Muscle layer of colon (tissue), 2 donors: ENCODE data around the gene EBP.

Source experiments
- H3K27ac ChIP-seq: one replicate; pipeline ENCODE4 v1.7.0; 2013; ENCODE audit warnings: low read depth, mild to moderate bottlenecking, low read length, moderate library complexity
- H3K27me3 ChIP-seq, 2 donors: one replicate each; pipeline ENCODE4 v1.7.0; 2013; ENCODE audit warnings: low read length in 2 of 2, mild to moderate bottlenecking in 2 of 2; ENCODE audit not compliant: insufficient read depth in 2 of 2, control insufficient read depth in 1 of 2
- H3K36me3 ChIP-seq: one replicate; pipeline ENCODE4 v1.7.0; 2013; ENCODE audit warnings: mild to moderate bottlenecking, low read length; ENCODE audit not compliant: insufficient read depth
- H3K4me1 ChIP-seq: one replicate; pipeline ENCODE4 v1.7.0; 2013; ENCODE audit warnings: mild to moderate bottlenecking, low read length; ENCODE audit not compliant: insufficient read depth
- H3K4me3 ChIP-seq, 2 donors: one replicate each; pipeline ENCODE4 v1.7.0; 2013; ENCODE audit warnings: low read length in 2 of 2, low read depth in 1 of 2, mild to moderate bottlenecking in 1 of 2, moderate library complexity in 1 of 2
- H3K9ac ChIP-seq: one replicate; pipeline ENCODE4 v1.7.0; 2013; ENCODE audit warnings: low read length
- H3K9me3 ChIP-seq: one replicate; pipeline ENCODE4 v1.7.0; 2013; ENCODE audit warnings: mild to moderate bottlenecking, low read length
- donor health status: abdominal sarcoma.
- donor health status: Adenocarcinoma of cecum.

The EBP gene

DNA sequence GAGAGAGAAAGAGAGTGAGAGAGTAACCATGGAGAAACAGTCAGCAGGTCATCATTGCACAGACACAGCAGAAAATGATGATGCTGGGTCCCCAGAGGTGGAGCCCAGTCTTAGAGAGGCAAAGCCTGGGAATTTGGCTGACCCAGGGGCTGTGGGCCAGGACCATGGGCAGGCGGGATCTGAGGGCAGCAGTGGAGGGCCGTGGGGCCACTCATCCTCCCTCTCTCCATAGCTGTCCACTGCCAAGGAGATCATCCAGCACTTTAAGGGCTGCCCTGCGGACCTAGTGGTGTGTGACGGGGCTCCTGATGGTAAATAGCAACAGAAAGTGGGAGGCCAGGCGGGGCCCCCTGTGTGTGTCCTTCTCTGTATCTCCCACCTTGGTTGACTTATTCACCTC lies 42.8 kb upstream of the EBP start:
- Histone ChIP-seq H3K4me3 (no peak overlapping the region), H3K4me1 (no peaks in the 10 kb centered on the region), H3K9ac (no peak overlapping the region), H3K27me3 (peaks cover 0 to 4% of the 10 kb centered on the region in 2 donors), H3K27ac (no peak overlapping the region), H3K36me3 (peaks cover 6% of the 10 kb centered on the region), H3K9me3 (no peaks in the 10 kb centered on the region)

DNA sequence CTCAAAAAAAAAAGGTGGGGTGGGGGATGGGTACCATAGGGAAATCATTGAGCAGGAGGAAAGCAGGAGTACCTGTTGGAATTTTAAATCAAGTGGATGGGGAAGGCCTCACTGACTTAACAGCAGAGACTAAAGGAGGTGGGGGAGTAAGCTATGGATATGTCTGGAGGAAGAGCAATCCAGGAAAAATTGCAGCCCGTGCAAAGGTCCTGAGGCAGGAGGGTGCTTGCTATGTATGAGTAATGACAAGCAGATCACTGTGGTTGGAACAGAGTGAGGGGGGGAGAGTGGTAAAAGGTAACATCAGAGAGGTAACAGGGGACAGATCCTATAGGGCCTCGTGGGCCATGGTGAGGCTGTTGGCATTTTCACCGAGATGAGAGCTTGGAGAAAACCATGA lies 41.5 kb upstream of the EBP start:
- peaks cover 0 to 4% of the 10 kb centered on the region in 2 donors for H3K27me3 ChIP-seq
- no peaks in the 10 kb centered on the region for H3K4me1 ChIP-seq
- H3K9ac ChIP-seq: no peak overlapping the region
- H3K4me3 ChIP-seq: no peak overlapping the region
- H3K9me3 ChIP-seq: no peaks in the 10 kb centered on the region
- H3K27ac ChIP-seq: no peak overlapping the region
- peaks cover 6% of the 10 kb centered on the region for H3K36me3 ChIP-seq

DNA sequence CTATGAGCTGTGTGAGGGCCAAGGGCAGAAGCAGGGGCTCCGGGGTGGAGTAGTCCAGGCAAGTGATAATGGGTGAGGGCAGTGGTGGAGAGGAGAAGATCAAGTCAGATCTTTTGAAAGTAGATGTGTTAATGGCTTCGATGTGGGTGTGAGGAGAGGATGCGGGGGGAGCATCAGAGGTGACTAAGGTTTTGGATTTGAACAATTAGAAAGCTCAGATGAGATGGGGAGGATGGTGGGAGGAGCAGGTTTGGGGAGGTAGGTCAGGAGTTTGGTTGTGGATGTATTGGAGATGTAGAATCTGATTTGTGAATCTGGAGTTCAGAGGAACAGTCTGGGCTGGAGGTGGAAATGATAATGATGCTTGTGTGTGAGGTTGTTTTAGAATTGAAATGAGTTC lies 41.0 kb upstream of the EBP start:
- no peaks in the 10 kb centered on the region for H3K4me1 ChIP-seq
- H3K36me3 ChIP-seq: peaks cover 6% of the 10 kb centered on the region
- H3K4me3 ChIP-seq: no peak overlapping the region
- H3K27ac ChIP-seq: no peak overlapping the region
- peaks cover 0 to 4% of the 10 kb centered on the region in 2 donors for H3K27me3 ChIP-seq
- no peaks in the 10 kb centered on the region for H3K9me3 ChIP-seq
- no peak overlapping the region for H3K9ac ChIP-seq

DNA sequence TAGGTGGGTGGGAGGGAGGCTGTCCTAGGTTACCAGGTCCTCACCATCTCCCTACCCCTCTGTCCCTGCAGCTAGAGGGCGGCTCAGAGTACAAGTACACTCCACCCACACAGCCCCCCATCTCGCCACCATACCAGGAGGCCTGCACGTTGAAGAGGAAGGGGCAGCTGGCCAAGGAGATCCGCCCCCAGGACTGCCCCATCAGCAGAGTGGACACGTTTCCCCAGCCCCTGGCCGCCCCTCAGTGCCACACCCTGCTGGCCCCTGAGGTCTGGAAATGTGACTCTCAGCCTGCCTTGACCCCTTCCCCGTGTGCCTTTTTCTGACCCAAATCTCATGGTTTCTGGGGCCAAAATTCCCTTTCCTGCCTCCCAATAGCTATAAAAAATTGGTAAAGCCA lies 39.1 kb upstream of the EBP start:
- H3K36me3 ChIP-seq: peaks cover 6% of the 10 kb centered on the region

DNA sequence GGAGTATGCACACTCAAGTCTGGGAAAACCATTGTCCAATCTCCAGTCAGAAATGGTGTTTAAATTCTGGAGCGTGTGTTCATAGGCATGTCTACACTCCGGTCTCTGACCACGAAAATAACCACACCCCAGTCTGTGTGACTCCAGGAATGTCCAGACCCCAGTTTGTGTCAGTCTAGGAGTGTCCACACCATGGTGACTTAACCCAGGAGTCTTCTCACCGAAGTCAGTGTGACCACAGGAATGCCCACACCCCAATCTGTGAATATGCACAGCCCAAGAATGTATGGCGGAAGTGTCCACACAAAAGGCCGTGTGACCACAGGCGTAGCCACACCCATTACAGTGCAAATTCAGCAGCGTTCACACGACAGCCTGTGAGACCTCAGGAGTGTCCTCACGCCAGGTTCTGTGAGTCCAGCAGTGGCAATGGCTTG lies 34.2 kb upstream of the EBP start:
- no peak overlapping the region for H3K4me3 ChIP-seq
- H3K36me3 ChIP-seq: no peaks in the 10 kb centered on the region
- no peaks in the 10 kb centered on the region for H3K4me1 ChIP-seq
- H3K27me3 ChIP-seq: peaks cover 0 to 1% of the 10 kb centered on the region in 2 donors
- no peaks in the 10 kb centered on the region for H3K9me3 ChIP-seq
- no peak overlapping the region for H3K9ac ChIP-seq
- H3K27ac ChIP-seq: no peak overlapping the region

More for the DNA sequence above, 39.1 kb upstream of the EBP start:
- peaks cover 0 to 4% of the 10 kb centered on the region in 2 donors for H3K27me3 ChIP-seq
- no peak overlapping the region for H3K9ac ChIP-seq
- no peaks in the 10 kb centered on the region for H3K9me3 ChIP-seq
- no peaks in the 10 kb centered on the region for H3K4me1 ChIP-seq
- H3K4me3 ChIP-seq: no peak overlapping the region
- no peak overlapping the region for H3K27ac ChIP-seq

DNA sequence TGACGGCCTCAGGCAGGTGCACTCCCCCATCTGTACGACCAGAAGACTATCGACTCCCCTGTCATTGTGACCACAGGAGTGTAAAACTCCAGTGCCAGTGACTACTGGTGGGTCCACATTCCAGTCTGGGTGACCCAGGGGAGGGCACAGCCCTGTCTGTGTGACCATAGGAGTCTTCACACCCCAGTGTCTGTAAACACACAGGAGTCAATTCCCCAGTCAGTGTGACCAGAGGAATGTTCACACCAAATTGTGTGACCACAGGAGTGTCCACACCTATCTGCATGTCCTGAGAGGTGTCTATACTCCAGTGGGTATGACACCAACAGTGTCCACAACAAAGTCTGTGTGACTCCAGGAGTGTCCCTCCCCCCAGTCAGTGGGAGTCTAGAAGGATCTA lies 33.6 kb upstream of the EBP start:
- H3K4me3 ChIP-seq: no peak overlapping the region
- no peak overlapping the region for H3K9ac ChIP-seq
- H3K9me3 ChIP-seq: no peaks in the 10 kb centered on the region
- no peaks in the 10 kb centered on the region for H3K36me3 ChIP-seq
- no peak overlapping the region for H3K27ac ChIP-seq
- no peaks in the 10 kb centered on the region for H3K4me1 ChIP-seq
- no peaks in the 10 kb centered on the region for H3K27me3 ChIP-seq

DNA sequence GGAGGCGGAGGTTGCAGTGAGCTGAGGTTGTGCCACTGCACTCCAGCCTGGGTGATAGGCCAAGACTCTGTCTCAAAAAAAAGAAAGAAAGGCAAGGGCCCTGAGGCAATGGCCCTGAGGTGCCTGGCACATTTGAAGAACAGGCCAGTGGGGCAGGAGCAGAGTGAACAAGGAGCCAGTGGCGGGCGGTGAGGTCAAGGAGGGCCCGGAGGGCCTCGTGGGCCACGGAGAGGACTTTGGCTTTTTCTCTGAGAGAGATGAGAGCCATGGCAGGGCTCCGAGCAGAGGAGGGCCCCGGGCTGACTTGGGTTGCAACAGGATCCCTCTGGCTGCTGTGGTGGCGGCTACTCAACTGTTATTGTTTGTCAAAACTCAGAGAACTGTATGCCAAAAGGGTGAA lies 32.3 kb upstream of the EBP start:
- no peak overlapping the region for H3K27ac ChIP-seq

DNA sequence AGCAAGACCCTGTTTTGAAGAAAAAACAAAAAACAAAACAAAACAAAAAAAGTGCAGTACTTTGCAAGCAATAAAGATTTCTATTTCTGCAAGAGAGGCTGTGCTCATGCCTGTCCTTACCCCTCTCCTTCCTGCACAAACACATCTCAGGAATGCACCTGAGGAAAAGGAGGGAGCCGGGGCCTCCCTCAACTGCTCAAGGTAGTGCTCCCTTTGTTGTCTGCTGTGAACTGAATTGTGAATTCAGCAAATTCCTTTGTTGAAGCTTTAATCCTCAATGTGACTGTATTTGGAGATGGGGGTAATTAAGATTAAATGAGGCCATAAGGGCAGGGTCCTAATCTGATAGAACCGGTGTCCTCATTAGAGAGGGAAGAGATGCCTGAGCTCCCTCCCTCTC lies 31.7 kb upstream of the EBP start:
- no peaks in the 10 kb centered on the region for H3K9me3 ChIP-seq
- no peak overlapping the region for H3K4me3 ChIP-seq
- no peak overlapping the region for H3K9ac ChIP-seq
- no peaks in the 10 kb centered on the region for H3K4me1 ChIP-seq
- no peaks in the 10 kb centered on the region for H3K36me3 ChIP-seq
- no peak overlapping the region for H3K27ac ChIP-seq
- no peaks in the 10 kb centered on the region for H3K27me3 ChIP-seq

More for the DNA sequence above, 32.3 kb upstream of the EBP start:
- Histone ChIP-seq H3K36me3 (no peaks in the 10 kb centered on the region), H3K4me3 (no peak overlapping the region), H3K4me1 (no peaks in the 10 kb centered on the region), H3K27me3 (no peaks in the 10 kb centered on the region), H3K9me3 (no peaks in the 10 kb centered on the region), H3K9ac (no peak overlapping the region)

DNA sequence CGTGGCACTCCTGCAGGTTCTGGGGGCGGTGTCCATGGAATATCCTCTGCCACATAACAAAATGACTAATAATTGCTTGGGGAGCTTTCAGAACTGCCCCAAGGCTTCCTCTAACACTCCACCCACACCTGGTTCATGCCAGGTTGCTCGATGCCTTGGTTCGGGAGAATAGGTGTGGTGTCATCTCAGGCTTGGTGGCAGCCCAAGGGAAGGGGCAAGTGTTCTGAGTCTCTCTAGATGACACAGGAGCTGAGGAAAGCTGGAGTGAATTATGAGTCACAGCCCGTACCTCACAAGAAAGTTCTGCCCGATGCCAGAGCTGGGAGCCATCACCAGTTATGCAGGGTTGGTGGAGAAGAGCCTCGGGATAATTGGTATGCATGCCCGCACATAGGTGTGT lies 30.9 kb upstream of the EBP start:
- no peaks in the 10 kb centered on the region for H3K4me1 ChIP-seq
- no peaks in the 10 kb centered on the region for H3K36me3 ChIP-seq
- H3K4me3 ChIP-seq: no peak overlapping the region
- H3K27me3 ChIP-seq: no peaks in the 10 kb centered on the region
- no peak overlapping the region for H3K9ac ChIP-seq
- H3K27ac ChIP-seq: no peak overlapping the region
- no peaks in the 10 kb centered on the region for H3K9me3 ChIP-seq

DNA sequence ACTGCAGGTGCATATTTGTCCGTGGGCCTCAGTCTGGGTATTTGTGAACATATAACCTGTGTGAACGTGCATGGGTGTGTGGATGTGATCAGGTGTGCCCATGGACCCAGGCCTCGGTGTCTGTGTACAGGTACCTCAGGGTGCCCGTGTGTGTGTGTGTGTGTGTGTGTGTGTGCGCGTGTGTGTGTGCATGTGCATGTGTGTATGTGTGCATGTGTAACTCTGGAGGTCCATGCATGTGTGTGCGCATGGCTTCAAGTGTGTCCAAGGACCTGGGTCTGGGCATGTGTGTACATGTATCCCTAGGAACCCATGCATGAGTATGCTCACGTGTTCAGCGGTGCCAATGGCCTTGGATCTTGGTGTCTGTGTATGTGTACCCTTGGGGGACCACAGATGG lies 29.8 kb upstream of the EBP start:
- Histone ChIP-seq H3K9me3 (no peaks in the 10 kb centered on the region), H3K4me1 (no peaks in the 10 kb centered on the region), H3K27me3 (peaks cover 0 to 6% of the 10 kb centered on the region in 2 donors), H3K9ac (no peak overlapping the region), H3K36me3 (no peaks in the 10 kb centered on the region), H3K27ac (no peak overlapping the region), H3K4me3 (no peak overlapping the region)

DNA sequence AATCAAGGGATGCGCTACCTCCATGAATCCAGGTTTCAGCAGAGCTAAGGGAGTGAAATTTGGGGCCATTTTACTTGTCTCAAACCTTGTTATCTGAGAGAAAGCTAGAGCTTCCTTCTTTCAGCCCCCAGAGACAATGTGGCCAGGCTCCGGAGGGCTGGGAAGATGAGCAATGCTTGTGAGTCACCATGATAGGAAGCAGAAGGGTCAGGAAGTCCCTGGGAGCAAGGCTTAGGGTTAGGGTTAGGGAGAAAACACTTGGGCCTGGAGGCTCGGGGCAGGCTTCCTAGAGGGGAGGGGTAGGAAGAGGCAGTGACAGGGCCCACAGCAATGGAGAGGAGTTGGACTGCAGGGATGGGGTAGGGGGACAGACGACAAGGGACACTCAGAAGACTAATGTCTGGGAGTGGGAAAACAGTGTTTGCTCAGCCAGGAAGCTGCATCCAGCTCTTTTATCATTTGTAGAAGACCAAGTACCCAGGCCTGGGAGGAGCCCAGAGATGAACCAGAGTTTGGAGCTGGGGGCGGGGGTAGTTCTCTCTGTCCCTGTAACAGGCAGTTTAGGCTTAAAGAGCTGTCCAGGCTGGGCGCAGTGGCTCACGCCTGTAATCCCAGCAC lies 29.2 kb upstream of the EBP start:
- H3K27ac ChIP-seq: no peak overlapping the region

DNA sequence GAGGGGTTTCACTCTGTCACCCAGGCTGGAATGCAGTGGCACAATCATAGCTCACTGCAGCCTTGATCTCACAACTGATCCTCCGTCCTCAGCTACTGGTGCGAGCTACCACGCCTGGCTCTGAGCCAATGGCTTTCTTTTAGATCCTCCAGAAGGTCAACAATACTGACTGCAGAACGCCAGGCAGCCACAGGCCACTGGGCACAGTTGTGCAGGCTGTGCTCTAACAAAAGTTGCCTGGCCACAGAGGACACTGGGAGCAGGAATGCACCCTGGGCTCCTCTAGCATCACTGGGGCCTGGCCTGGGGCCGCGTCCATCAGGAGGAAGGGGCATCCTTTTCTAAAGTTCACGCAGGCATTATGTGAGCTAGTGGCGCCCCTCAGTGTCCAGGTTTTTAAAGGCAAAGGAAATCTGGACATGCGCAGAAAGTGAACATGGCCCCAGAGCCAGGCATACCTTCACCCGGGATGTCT lies 27.7 kb upstream of the EBP start:
- H3K9ac ChIP-seq: no peak overlapping the region
- no peaks in the 10 kb centered on the region for H3K4me1 ChIP-seq
- no peaks in the 10 kb centered on the region for H3K36me3 ChIP-seq
- H3K9me3 ChIP-seq: no peaks in the 10 kb centered on the region
- no peak overlapping the region for H3K27ac ChIP-seq
- no peak overlapping the region for H3K4me3 ChIP-seq
- H3K27me3 ChIP-seq: peaks cover 0 to 6% of the 10 kb centered on the region in 2 donors

More for the DNA sequence above, 29.2 kb upstream of the EBP start:
- Histone ChIP-seq H3K27me3 (peaks cover 0 to 6% of the 10 kb centered on the region in 2 donors), H3K4me3 (no peak overlapping the region), H3K36me3 (no peaks in the 10 kb centered on the region), H3K9ac (no peak overlapping the region), H3K4me1 (no peaks in the 10 kb centered on the region), H3K9me3 (no peaks in the 10 kb centered on the region)
